Measurements from ENCODE around the gene ERC1. TPM values are rescaled to one million over a fixed set of nuclear protein-coding genes. Genes with fewer than 3 reads are reported as not detected.

ERC1 gene
- total and polyA plus RNA-seq, 2 of the 4 experiments (the other 2 are of a cell fraction): 11.6 to 25.6 TPM

- POLR2A ChIA-PET (ENCODE audit: unreplicated experiment): no interaction called here
- in situ Hi-C loops (cut with MboI; ENCODE audit: low sequenced_read_pairs): no loop called here
- DNase-seq: peak; percentile 52
These were observed 328.2 kb downstream of the ERC1 start for GRCh38 chr12:1319212-1319611.

More at GRCh38 chr12:1319212-1319611, 328.2 kb downstream of the ERC1 start:
- Histone ChIP-seq H3K4me2 (ENCODE audit: low read depth, low read length) (no peak overlapping the region; the same call in 1 of the 2 replicates), H2BK5ac (ENCODE audit: low read depth, low read length, poor library complexity, severe bottlenecking) (peak overlapping the region; percentile 59), H3K9ac (ENCODE audit: low read depth, low read length) (no peak overlapping the region), H4K20me1 (ENCODE audit: insufficient read depth, low read length) (no peaks in the 10 kb centered on the region), H3K56ac (ENCODE audit: extremely low read depth, insufficient read depth, low read length) (no peak overlapping the region; the same call in 1 of the 2 replicates), H2BK15ac (ENCODE audit: low read depth, low read length) (no peak overlapping the region), H2AK5ac (ENCODE audit: low read depth, low read length) (no peak overlapping the region), H3K4me1 (ENCODE audit: control insufficient read depth, insufficient read depth, low read length) (peaks cover 4% of the 10 kb centered on the region), H3K18ac (ENCODE audit: low read depth, low read length) (no peak overlapping the region), H3K9me3 (ENCODE audit: control insufficient read depth, insufficient read depth, low read length) (peaks cover 2% of the 10 kb centered on the region; the same call in 1 of the 2 replicates), H2AK9ac (replicated peaks; ENCODE audit: low read depth, low read length, poor library complexity) (no peak overlapping the region), H2BK20ac (ENCODE audit: low read depth, low read length) (no peak overlapping the region), H4K8ac (ENCODE audit: low read depth in 2 of 2, low read length in 2 of 2) (peak overlapping the region in 1 of 2 experiments; percentile 10; a peak in 1 of 4 replicates), H4K91ac (ENCODE audit: insufficient read depth, low read depth, low read length) (no peak overlapping the region), H3K14ac (replicated peaks; ENCODE audit: low read depth, low read length) (no peak overlapping the region; the same call in 1 of the 2 replicates), H3K79me1 (ENCODE audit: low read depth in 1 of 2, low read length in 2 of 2) (no peaks in the 10 kb centered on the region; a peak in 2 of 4 replicates), H4K5ac (ENCODE audit: low read depth, low read length) (no peak overlapping the region), H3K27me3 (ENCODE audit: control insufficient read depth, insufficient read depth, low read length) (no peaks in the 10 kb centered on the region), H2AFZ (replicated peaks; ENCODE audit: low read length, poor library complexity) (no peak overlapping the region), H3K23ac (ENCODE audit: low read depth, low read length) (peak overlapping the region; percentile 32; the same call in 1 of the 2 replicates), H3K4me3 (ENCODE audit: insufficient read depth, low read depth, low read length) (no peak overlapping the region), H3K36me3 (ENCODE audit: control insufficient read depth, insufficient read depth, low read length) (no peaks in the 10 kb centered on the region), H3K4ac (ENCODE audit: low read depth, low read length) (no peak overlapping the region), H3K9me1 (ENCODE audit: insufficient read depth, low read length) (no peaks in the 10 kb centered on the region), H3K27ac (ENCODE audit: insufficient read depth, low read length) (peak overlapping the region; percentile 6; the same call in 1 of the 2 replicates), H2BK120ac (ENCODE audit: low read depth, low read length) (peak overlapping the region; percentile 32; the same call in 1 of the 2 replicates)
- TF ChIP-seq CEBPB (IDR thresholded peaks at IDR 0.05; ENCODE audit: low read depth, low read length) (peak; percentile 83), CHD1 (IDR thresholded peaks at IDR 0.05; ENCODE audit: low read depth, low read length) (no peak), USF2 (IDR thresholded peaks at IDR 0.05; ENCODE audit: low read depth, low read length) (peak; percentile 71), BHLHE40 (IDR thresholded peaks at IDR 0.05; ENCODE audit: low read depth, low read length) (peak; percentile 29; the same call in 1 of the 2 replicates)
- CTCF ChIA-PET: interaction anchor here (1.7 kb wide), 1 partner anchor 202 kb away, joined by 5 read pairs; no protein-coding TSS in a partner anchor
- no CpG with 5 or more reads among the region's 2 CpGs for WGBS, 2 experiments (ENCODE audit: extremely low coverage in 2 of 2, insufficient read length in 1 of 2)
- intact Hi-C loops (cut with micrococcal nuclease): loop anchor here (5.0 kb wide), 1 partner anchor 37 kb away; no protein-coding TSS in a partner anchor
- no TSS peak for BruUV-seq (replicated peaks)
- dilution Hi-C loops (cut with HindIII; ENCODE audit: low sequenced_read_pairs, unreplicated experiment): no loop called here
- peak; percentile 66 for ATAC-seq (ENCODE audit: low read depth)
